Measurements from ENCODE around the gene FCHO1. TPM values are rescaled to one million over a fixed set of nuclear protein-coding genes. Genes with fewer than 3 reads are reported as not detected.
A peak's percentile ranks its signal among the peaks of the same experiment; 100 is the strongest.

FCHO1 gene
- total and polyA plus RNA-seq, 11 donors: 0.29 to 3.3 (median 0.67) TPM

DNA sequence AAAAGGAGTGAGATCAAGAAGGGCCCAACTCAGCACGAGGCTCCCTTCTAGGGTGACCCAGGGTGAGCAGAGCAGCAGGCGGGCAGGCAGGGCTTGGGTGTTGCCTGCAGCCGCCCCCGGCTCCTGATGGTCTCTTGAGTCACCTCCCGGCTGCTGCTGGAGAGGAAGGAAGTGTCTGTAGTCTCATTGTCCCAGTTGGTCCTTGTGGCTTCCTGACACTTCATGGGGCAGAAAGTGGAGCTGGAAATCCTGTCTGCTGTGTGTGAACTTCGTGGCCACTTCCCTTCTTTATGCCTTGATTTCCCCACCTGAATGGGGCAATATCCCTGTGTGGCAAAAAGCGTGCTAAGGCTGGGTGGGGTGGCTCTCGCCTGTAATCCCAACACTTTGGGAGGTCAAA lies 29.5 kb upstream of the FCHO1 start:
- peak overlapping the region in 10 of 12 donors; percentile 25 to 80 (median 40) for H3K27ac ChIP-seq

DNA sequence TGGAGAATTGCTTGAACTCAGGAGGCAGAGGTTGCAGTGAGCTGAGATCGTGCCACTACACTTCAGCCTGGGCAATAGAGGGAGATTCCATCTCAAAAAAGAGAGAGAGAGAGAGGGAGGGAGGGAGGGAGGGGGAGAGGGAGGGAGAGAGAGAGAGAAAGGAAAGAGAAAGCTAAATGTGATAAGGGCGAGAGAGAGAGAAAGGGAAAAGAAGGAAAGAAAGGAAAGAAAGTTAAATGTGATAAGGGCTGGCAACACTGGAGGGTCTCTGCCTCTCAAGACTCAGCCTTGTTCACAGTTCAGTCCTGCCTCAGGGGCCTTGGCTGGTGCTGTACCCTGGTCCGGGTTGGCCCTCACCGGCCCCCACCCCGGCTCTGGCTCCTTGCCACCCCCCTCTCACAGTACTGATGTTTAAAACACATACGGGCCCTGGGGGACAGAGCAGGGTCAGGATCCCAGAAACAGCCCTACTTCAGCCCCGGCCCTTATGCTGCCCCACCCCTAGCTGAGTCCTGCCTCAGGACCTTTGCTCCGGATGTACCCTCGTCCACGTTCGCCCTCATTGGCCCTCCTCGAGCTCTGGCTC lies 28.5 kb upstream of the FCHO1 start:
- peaks cover 0 to 51% (median 42%) of the 10 kb centered on the region in 9 donors for H3K36me3 ChIP-seq

More for the DNA sequence above, 29.5 kb upstream of the FCHO1 start:
- no peak for TF ChIP-seq POLR2A (IDR thresholded peaks at IDR 0.05)
- TF ChIP-seq, protein P1, sequence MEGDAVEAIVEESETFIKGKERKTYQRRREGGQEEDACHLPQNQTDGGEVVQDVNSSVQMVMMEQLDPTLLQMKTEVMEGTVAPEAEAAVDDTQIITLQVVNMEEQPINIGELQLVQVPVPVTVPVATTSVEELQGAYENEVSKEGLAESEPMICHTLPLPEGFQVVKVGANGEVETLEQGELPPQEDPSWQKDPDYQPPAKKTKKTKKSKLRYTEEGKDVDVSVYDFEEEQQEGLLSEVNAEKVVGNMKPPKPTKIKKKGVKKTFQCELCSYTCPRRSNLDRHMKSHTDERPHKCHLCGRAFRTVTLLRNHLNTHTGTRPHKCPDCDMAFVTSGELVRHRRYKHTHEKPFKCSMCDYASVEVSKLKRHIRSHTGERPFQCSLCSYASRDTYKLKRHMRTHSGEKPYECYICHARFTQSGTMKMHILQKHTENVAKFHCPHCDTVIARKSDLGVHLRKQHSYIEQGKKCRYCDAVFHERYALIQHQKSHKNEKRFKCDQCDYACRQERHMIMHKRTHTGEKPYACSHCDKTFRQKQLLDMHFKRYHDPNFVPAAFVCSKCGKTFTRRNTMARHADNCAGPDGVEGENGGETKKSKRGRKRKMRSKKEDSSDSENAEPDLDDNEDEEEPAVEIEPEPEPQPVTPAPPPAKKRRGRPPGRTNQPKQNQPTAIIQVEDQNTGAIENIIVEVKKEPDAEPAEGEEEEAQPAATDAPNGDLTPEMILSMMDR (IDR thresholded peaks at IDR 0.05): no peak
- Histone ChIP-seq H3K4me3 (peak overlapping the region in 8 of 12 donors; percentile 8 to 99 (median 26)), H3K9me3 (no peaks in the 10 kb centered on the region), H3K4me1 (peaks cover 0 to 54% (median 43%) of the 10 kb centered on the region in 12 donors), H3K36me3 (peaks cover 0 to 41% (median 33%) of the 10 kb centered on the region in 9 donors), H3K27me3 (no peaks in the 10 kb centered on the region)
- ATAC-seq: peak; percentile 49 to 77 (median 72)
- DNase-seq: peak; percentile 48 to 79 (median 64)
- intact Hi-C loops (cut with DNase I): no loop called here
- 34 to 55% (median 49%) methylated on average over 8 of the region's 8 CpGs for WGBS, 4 donors

DNA sequence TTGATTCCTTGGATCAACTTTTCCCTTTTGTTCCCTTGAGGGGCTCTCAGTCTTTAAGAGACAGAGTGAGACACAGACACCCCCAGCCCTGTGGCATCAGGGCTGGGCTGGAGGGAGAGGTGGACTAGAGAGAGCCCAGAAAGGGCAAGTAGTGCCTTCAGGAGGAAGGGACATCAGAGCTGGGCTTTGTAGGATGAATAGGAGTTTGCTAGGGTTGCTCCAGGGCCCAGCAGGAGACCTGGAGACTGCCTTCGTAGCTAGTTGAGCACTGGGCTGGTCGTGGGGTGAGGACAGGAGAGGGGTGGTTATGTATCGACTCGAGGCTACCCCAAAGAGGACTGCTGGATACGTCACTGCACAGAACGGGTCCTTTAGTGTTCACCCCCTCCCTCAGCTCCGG lies 26.6 kb upstream of the FCHO1 start:
- Histone ChIP-seq H3K9me3 (no peaks in the 10 kb centered on the region), H3K27me3 (no peaks in the 10 kb centered on the region), H3K27ac (no peak overlapping the region), H3K4me1 (peaks cover 0 to 35% (median 30%) of the 10 kb centered on the region in 12 donors), H3K36me3 (peaks cover 0 to 70% (median 60%) of the 10 kb centered on the region in 9 donors), H3K4me3 (no peak overlapping the region)
- ATAC-seq (no peak), DNase-seq (no peak)
- TF ChIP-seq, protein P1 (IDR thresholded peaks at IDR 0.05): no peak
- no peak for TF ChIP-seq POLR2A (IDR thresholded peaks at IDR 0.05)
- WGBS, 4 donors: 91 to 96% (median 94%) methylated on average over 7 of the region's 7 CpGs
- intact Hi-C loops (cut with DNase I): no loop called here

More for the DNA sequence above, 28.5 kb upstream of the FCHO1 start:
- ATAC-seq (no peak), DNase-seq (no peak)
- Histone ChIP-seq H3K4me1 (peaks cover 0 to 46% (median 39%) of the 10 kb centered on the region in 12 donors), H3K9me3 (no peaks in the 10 kb centered on the region), H3K4me3 (no peak overlapping the region), H3K27ac (peak overlapping the region in 1 of 12 donors; percentile 69), H3K27me3 (no peaks in the 10 kb centered on the region)
- intact Hi-C loops (cut with DNase I): no loop called here
- 53 to 70% (median 65%) methylated on average over 12 of the region's 12 CpGs for WGBS, 4 donors
- TF ChIP-seq, protein P1 (IDR thresholded peaks at IDR 0.05): no peak
- TF ChIP-seq POLR2A (IDR thresholded peaks at IDR 0.05): no peak

DNA sequence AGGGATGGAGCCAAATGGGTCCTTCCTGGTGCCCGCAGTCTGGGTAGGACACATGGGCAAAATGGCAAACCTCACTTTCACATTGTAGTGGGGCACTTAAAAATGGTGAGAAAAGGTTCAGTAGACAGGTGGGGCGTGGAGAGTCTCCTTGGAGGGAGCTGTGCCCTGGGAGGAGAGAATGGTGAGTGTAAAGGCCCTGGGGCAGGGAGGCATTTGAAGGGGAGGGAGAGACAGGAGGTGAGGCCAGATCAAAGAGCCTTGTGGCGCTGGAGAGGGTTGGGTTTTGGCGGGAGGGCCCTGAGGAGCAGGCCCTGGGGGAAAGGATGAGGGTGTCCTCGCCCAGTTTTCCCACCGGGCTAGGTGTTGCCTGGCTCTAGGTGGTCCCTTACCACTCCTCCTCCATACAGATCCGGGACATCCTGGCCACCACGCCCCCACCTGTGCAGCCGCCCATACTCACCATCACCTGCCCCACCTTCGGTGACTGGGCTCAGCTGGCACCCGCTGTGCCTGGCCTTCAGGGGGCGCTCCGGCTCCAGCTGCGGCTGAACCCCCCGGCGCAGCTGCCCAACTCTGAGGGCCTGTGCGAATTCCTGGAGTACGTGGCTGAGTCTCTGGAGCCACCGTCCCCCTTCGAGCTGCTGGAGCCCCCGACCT lies 25.7 kb upstream of the FCHO1 start:
- H3K27me3 ChIP-seq: no peaks in the 10 kb centered on the region
- no peak for TF ChIP-seq POLR2A (IDR thresholded peaks at IDR 0.05)
- TF ChIP-seq, protein P1 (IDR thresholded peaks at IDR 0.05): peak in 3 of 12 donors; percentile 4 to 23 (median 16)
- DNase-seq (no peak), ATAC-seq (no peak)
- peaks cover 0 to 27% (median 23%) of the 10 kb centered on the region in 12 donors for H3K4me1 ChIP-seq
- H3K4me3 ChIP-seq: no peak overlapping the region
- intact Hi-C loops (cut with DNase I): no loop called here
- H3K36me3 ChIP-seq: peaks cover 0 to 79% (median 65%) of the 10 kb centered on the region in 9 donors
- no peaks in the 10 kb centered on the region for H3K9me3 ChIP-seq
- no peak overlapping the region for H3K27ac ChIP-seq
- 87 to 93% (median 89%) methylated on average over 11 to 21 of the region's 21 CpGs for WGBS, 4 donors
